ENCODE measurements around the gene ROBO1. TPM values are rescaled to one million over a fixed set of nuclear protein-coding genes. Genes with fewer than 3 reads are reported as not detected.

The ROBO1 gene
- total RNA-seq, 1 donor from 2014 or later, result 169 TPM

GRCh38 chr3:78900880-78901279 lies 866.9 kb downstream of the ROBO1 start:
- Histone ChIP-seq H3K4me1 (peaks cover 28% of the 10 kb centered on the region), H3F3A (ENCODE audit: low read depth) (peaks cover 15% of the 10 kb centered on the region), H3K9ac (no peak overlapping the region), H3K4me2 (no peak overlapping the region), H2AFZ (replicated peaks) (no peak overlapping the region), H3K79me2 (ENCODE audit: low read depth) (peaks cover 97% of the 10 kb centered on the region), H4K20me1 (ENCODE audit: low read depth) (peaks cover 23% of the 10 kb centered on the region), H3K36me3 (no peaks in the 10 kb centered on the region), H3K9me3 (ENCODE audit: low read depth) (no peaks in the 10 kb centered on the region), H3K27me3 (no peaks in the 10 kb centered on the region), H3K27ac (no peak overlapping the region), H3K4me3 (no peak overlapping the region)
- H3K9me3 Mint-ChIP-seq, result no peaks in the 10 kb centered on the region
- H3K27me3 Mint-ChIP-seq (ENCODE audit: insufficient read depth, low read depth), result no peaks in the 10 kb centered on the region
- H3K36me3 Mint-ChIP-seq, result no peaks in the 10 kb centered on the region
- peaks cover 14% of the 10 kb centered on the region for H3K4me1 Mint-ChIP-seq
- H3K27ac Mint-ChIP-seq, result no peak overlapping the region
- TF ChIP-seq EZH2phosphoT487 (IDR thresholded peaks at IDR 0.05) (no peak), CTCF (IDR thresholded peaks at IDR 0.05) (no peak), EZH2 (IDR thresholded peaks at IDR 0.05) (no peak)
- no peak for DNase-seq (ENCODE audit: low spot score)
- H3K4me3 Mint-ChIP-seq, result no peak overlapping the region

GRCh38 chr3:78900426-78900825 lies 867.4 kb downstream of the ROBO1 start:
- Mint-ChIP-seq H3K4me1 (peaks cover 14% of the 10 kb centered on the region), H3K4me3 (no peak overlapping the region), H3K27me3 (ENCODE audit: insufficient read depth, low read depth) (no peaks in the 10 kb centered on the region), H3K27ac (no peak overlapping the region), H3K36me3 (no peaks in the 10 kb centered on the region), H3K9me3 (no peaks in the 10 kb centered on the region)
- Histone ChIP-seq H3K4me3 (no peak overlapping the region), H3K36me3 (no peaks in the 10 kb centered on the region), H3F3A (ENCODE audit: low read depth) (peaks cover 19% of the 10 kb centered on the region), H2AFZ (replicated peaks) (no peak overlapping the region), H3K9me3 (ENCODE audit: low read depth) (no peaks in the 10 kb centered on the region), H3K4me2 (no peak overlapping the region), H3K9ac (no peak overlapping the region), H3K27ac (no peak overlapping the region), H4K20me1 (ENCODE audit: low read depth) (peaks cover 20% of the 10 kb centered on the region), H3K4me1 (peaks cover 33% of the 10 kb centered on the region), H3K27me3 (no peaks in the 10 kb centered on the region), H3K79me2 (ENCODE audit: low read depth) (peaks cover 97% of the 10 kb centered on the region)
- no peak for DNase-seq (ENCODE audit: low spot score)
- TF ChIP-seq EZH2phosphoT487 (IDR thresholded peaks at IDR 0.05) (no peak), CTCF (IDR thresholded peaks at IDR 0.05) (no peak), EZH2 (IDR thresholded peaks at IDR 0.05) (no peak)

- Histone ChIP-seq H3K9ac (no peak overlapping the region), H4K20me1 (ENCODE audit: low read depth) (peaks cover 14% of the 10 kb centered on the region), H2AFZ (replicated peaks) (no peak overlapping the region), H3K9me3 (ENCODE audit: low read depth) (no peaks in the 10 kb centered on the region), H3K27ac (peak overlapping the region; percentile 86), H3K79me2 (ENCODE audit: low read depth) (peaks cover 98% of the 10 kb centered on the region), H3K27me3 (no peaks in the 10 kb centered on the region), H3F3A (ENCODE audit: low read depth) (peaks cover 24% of the 10 kb centered on the region), H3K4me2 (peak overlapping the region; percentile 71), H3K4me1 (peaks cover 61% of the 10 kb centered on the region), H3K36me3 (no peaks in the 10 kb centered on the region), H3K4me3 (no peak overlapping the region)
- no peak for DNase-seq (ENCODE audit: low spot score)
- H3K4me1 Mint-ChIP-seq, result peaks cover 16% of the 10 kb centered on the region
- peaks cover 4% of the 10 kb centered on the region for H3K9me3 Mint-ChIP-seq
- peaks cover 3% of the 10 kb centered on the region for H3K27me3 Mint-ChIP-seq (ENCODE audit: insufficient read depth, low read depth)
- no peak overlapping the region for H3K4me3 Mint-ChIP-seq
- no peak overlapping the region for H3K27ac Mint-ChIP-seq
- TF ChIP-seq CTCF (IDR thresholded peaks at IDR 0.05), result no peak
- TF ChIP-seq EZH2phosphoT487 (IDR thresholded peaks at IDR 0.05), result no peak
- TF ChIP-seq EZH2 (IDR thresholded peaks at IDR 0.05), result no peak
- peaks cover 6% of the 10 kb centered on the region for H3K36me3 Mint-ChIP-seq
Observed at GRCh38 chr3:78895528-78895927, 872.3 kb downstream of the ROBO1 start.
